ENCODE results near the gene PROK1. TPM values are rescaled to one million over a fixed set of nuclear protein-coding genes. Genes with fewer than 3 reads are reported as not detected.

Gene PROK1
- total and polyA plus RNA-seq, 2 experiments from 2014 or later: not detected

DNA sequence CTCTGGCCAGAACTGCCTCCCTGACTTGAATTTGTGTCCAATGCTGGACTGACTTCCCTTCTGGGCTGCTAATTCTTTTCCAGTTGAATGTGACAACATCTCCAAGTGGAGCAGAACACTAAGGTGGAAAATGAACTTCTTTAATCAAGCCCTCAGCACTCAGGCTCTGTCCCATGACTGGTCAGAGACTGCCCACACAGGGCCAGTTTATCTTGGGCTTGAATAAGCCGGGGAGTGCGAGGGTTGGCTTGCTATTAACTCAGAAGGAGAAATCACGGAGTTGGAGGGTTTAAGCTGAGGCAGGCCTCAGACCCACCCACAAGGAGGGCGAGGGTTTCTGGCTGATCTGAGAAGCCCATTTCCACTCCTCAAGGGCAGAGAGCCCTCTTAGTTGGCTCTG, 55.6 kb downstream of the PROK1 start (continued):
- TF ChIP-seq, protein P1, sequence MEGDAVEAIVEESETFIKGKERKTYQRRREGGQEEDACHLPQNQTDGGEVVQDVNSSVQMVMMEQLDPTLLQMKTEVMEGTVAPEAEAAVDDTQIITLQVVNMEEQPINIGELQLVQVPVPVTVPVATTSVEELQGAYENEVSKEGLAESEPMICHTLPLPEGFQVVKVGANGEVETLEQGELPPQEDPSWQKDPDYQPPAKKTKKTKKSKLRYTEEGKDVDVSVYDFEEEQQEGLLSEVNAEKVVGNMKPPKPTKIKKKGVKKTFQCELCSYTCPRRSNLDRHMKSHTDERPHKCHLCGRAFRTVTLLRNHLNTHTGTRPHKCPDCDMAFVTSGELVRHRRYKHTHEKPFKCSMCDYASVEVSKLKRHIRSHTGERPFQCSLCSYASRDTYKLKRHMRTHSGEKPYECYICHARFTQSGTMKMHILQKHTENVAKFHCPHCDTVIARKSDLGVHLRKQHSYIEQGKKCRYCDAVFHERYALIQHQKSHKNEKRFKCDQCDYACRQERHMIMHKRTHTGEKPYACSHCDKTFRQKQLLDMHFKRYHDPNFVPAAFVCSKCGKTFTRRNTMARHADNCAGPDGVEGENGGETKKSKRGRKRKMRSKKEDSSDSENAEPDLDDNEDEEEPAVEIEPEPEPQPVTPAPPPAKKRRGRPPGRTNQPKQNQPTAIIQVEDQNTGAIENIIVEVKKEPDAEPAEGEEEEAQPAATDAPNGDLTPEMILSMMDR (conservative IDR thresholded peaks at IDR 0.05; ENCODE audit: low read depth in 2 of 2): no peak
- TF ChIP-seq ZNF331 (CRISPR knock-in tag; IDR thresholded peaks at IDR 0.05; ENCODE audit: low read depth): no peak
- TF ChIP-seq CREB1 (CRISPR knock-in tag; IDR thresholded peaks at IDR 0.05; ENCODE audit: low read depth): no peak
- TF ChIP-seq EZH2 (IDR thresholded peaks at IDR 0.05; ENCODE audit: low read depth, unreplicated experiment): no peak
- no peak for TF ChIP-seq NANOG (IDR thresholded peaks at IDR 0.05; ENCODE audit: borderline replicate concordance)

Other genes starting within 250 kb of the PROK1 start
- 10.5 and 10.7 TPM in 2 replicates for gene KCNC4, start 240.8 kb upstream of the PROK1 start, total RNA-seq (2014; rRNA removed; shearing (Covaris generic))
- 3.4 and 3.5 TPM in 2 replicates for gene KCNC4, start 240.8 kb upstream of the PROK1 start, polyA plus RNA-seq (2016; fragmentation: Nextera tagmentation; extraction: Ambion mirVana)
- 68.3 and 84.0 TPM in 2 replicates for gene RBM15, start 111.8 kb upstream of the PROK1 start, total RNA-seq (2014; rRNA removed; shearing (Covaris generic))
- gene RBM15, start 111.8 kb upstream of the PROK1 start, polyA plus RNA-seq (2016; fragmentation: Nextera tagmentation; extraction: Ambion mirVana): 20.6 and 20.8 TPM in 2 replicates
- 0.50 and 0.94 TPM in 2 replicates for gene SLC16A4, start 60.1 kb upstream of the PROK1 start, total RNA-seq (2014; rRNA removed; shearing (Covaris generic))
- 1.5 and 1.6 TPM in 2 replicates for gene SLC16A4, start 60.1 kb upstream of the PROK1 start, polyA plus RNA-seq (2016; fragmentation: Nextera tagmentation; extraction: Ambion mirVana)
- gene LAMTOR5, start 43.5 kb upstream of the PROK1 start, total RNA-seq (2014; rRNA removed; shearing (Covaris generic)): 41.0 and 52.6 TPM in 2 replicates
- gene LAMTOR5, start 43.5 kb upstream of the PROK1 start, polyA plus RNA-seq (2016; fragmentation: Nextera tagmentation; extraction: Ambion mirVana): 246 and 263 TPM in 2 replicates
- gene KCNA10, start 68.0 kb downstream of the PROK1 start, total RNA-seq (2014; rRNA removed; shearing (Covaris generic)): not detected in 2 replicates
- not detected in 2 replicates for gene KCNA10, start 68.0 kb downstream of the PROK1 start, polyA plus RNA-seq (2016; fragmentation: Nextera tagmentation; extraction: Ambion mirVana)
- 0.97 and 1.5 TPM in 2 replicates for gene KCNA2, start 155.2 kb downstream of the PROK1 start, total RNA-seq (2014; rRNA removed; shearing (Covaris generic))
- 0.11 and 0.17 TPM in 2 replicates for gene KCNA2, start 155.2 kb downstream of the PROK1 start, polyA plus RNA-seq (2016; fragmentation: Nextera tagmentation; extraction: Ambion mirVana)
- gene KCNA3, start 223.8 kb downstream of the PROK1 start, total RNA-seq (2014; rRNA removed; shearing (Covaris generic)): 3.0 and 4.2 TPM in 2 replicates
- gene KCNA3, start 223.8 kb downstream of the PROK1 start, polyA plus RNA-seq (2016; fragmentation: Nextera tagmentation; extraction: Ambion mirVana): 0.32 TPM in 1 of 2 replicates, not detected in the other